NCI-H2081 treated with DMSO at 0.1 percent for 48 hours (cell line): ENCODE results near the gene THPO.
A peak's percentile ranks its signal among the peaks of the same experiment; 100 is the strongest.

Experiments used
- DNase-seq: peaks from one replicate; lab custom pipeline; 2025; lab: John Stamatoyannopoulos, UW

Gene THPO

GRCh38 chr3:184384856-184385422, 6.9 kb upstream of the THPO start:
- no peak for DNase-seq

GRCh38 chr3:184384342-184384741, 6.3 kb upstream of the THPO start:
- DNase-seq = no peak

GRCh38 chr3:184383033-184383740, 5.2 kb upstream of the THPO start:
- no peak for DNase-seq

- no peak for DNase-seq
These were observed 4.5 kb upstream of the THPO start for GRCh38 chr3:184382326-184383032.

- no peak for DNase-seq
These were observed 3.5 kb upstream of the THPO start for GRCh38 chr3:184381261-184382224.

- DNase-seq = no peak
These were observed 2.7 kb upstream of the THPO start for GRCh38 chr3:184380627-184381260.

- DNase-seq = no peak
These were observed 2.2 kb upstream of the THPO start for GRCh38 chr3:184380185-184380626.

GRCh38 chr3:184379358-184380184, 1.6 kb upstream of the THPO start, which contains the start of gene CHRD:
Gene CHRD, plus strand, starts transcription at chr3:184380054. Its CDS starts 265 bp downstream, at chr3:184380319.
- no peak for DNase-seq

- DNase-seq = no peak
These were observed 797 bp upstream of the THPO start for GRCh38 chr3:184378651-184379357.

GRCh38 chr3:184377374-184377773, 633 bp downstream of the THPO start:
- peak; percentile 70 for DNase-seq

GRCh38 chr3:184375747-184376461, 2.1 kb downstream of the THPO start:
- no peak for DNase-seq

GRCh38 chr3:184373422-184373821, 4.6 kb downstream of the THPO start:
- DNase-seq = no peak

GRCh38 chr3:184372911-184373310, 5.1 kb downstream of the THPO start:
- no peak for DNase-seq

GRCh38 chr3:184372296-184372821, 5.6 kb downstream of the THPO start:
- no peak for DNase-seq

GRCh38 chr3:184371570-184372018, 6.4 kb downstream of the THPO start:
- DNase-seq = peak; percentile 94

GRCh38 chr3:184368586-184369183, 9.3 kb downstream of the THPO start:
- DNase-seq = no peak

GRCh38 chr3:184368116-184368515, 9.9 kb downstream of the THPO start:
- DNase-seq = no peak

- no peak for DNase-seq
These were observed 11.3 kb downstream of the THPO start for GRCh38 chr3:184366619-184367289.
